Measurements from ENCODE around the gene MYL2. TPM values are rescaled to one million over a fixed set of nuclear protein-coding genes. Genes with fewer than 3 reads are reported as not detected.

Gene MYL2
- total RNA-seq, 4 donors from 2014 or later, result not detected

GRCh38 chr12:110874781-110875180 lies 45.6 kb downstream of the MYL2 start:
- TF ChIP-seq, protein P1, sequence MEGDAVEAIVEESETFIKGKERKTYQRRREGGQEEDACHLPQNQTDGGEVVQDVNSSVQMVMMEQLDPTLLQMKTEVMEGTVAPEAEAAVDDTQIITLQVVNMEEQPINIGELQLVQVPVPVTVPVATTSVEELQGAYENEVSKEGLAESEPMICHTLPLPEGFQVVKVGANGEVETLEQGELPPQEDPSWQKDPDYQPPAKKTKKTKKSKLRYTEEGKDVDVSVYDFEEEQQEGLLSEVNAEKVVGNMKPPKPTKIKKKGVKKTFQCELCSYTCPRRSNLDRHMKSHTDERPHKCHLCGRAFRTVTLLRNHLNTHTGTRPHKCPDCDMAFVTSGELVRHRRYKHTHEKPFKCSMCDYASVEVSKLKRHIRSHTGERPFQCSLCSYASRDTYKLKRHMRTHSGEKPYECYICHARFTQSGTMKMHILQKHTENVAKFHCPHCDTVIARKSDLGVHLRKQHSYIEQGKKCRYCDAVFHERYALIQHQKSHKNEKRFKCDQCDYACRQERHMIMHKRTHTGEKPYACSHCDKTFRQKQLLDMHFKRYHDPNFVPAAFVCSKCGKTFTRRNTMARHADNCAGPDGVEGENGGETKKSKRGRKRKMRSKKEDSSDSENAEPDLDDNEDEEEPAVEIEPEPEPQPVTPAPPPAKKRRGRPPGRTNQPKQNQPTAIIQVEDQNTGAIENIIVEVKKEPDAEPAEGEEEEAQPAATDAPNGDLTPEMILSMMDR (IDR thresholded peaks at IDR 0.05), result no peak
- no peak for ATAC-seq (ENCODE audit: low FRiP score)
- DNase-seq (ENCODE audit: low spot score), result no peak

GRCh38 chr12:110874351-110874750 lies 46.0 kb downstream of the MYL2 start:
- no peak for DNase-seq (ENCODE audit: low spot score)
- TF ChIP-seq, protein P1 (IDR thresholded peaks at IDR 0.05), result no peak
- no peak for ATAC-seq (ENCODE audit: low FRiP score)

DNA sequence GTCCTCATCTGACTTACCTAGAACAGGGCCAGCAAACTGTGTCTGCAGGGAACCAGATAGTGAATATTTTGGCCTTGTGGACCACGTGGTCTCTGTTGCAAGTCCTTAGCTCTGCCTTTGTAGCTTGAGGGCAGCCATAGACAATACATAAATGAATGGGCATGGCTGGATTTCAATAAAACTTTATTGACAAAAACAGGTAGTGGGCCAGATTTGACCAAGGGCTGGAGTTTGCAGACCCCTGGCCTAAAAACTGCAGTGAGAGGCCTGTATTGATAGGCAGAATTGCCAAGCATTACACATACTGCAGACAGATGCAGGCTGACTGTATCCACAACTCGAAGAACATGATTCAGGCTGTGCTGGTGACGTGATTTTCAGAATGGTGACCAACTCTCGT lies 48.3 kb downstream of the MYL2 start:
- no peak for ATAC-seq (ENCODE audit: low FRiP score)
- no peak for DNase-seq (ENCODE audit: low spot score)
- TF ChIP-seq, protein P1 (IDR thresholded peaks at IDR 0.05), result no peak

GRCh38 chr12:110869803-110870202 lies 50.6 kb downstream of the MYL2 start:
- DNase-seq (ENCODE audit: low spot score) (no peak), ATAC-seq (ENCODE audit: low FRiP score) (no peak)
- TF ChIP-seq, protein P1 (IDR thresholded peaks at IDR 0.05), result no peak

DNA sequence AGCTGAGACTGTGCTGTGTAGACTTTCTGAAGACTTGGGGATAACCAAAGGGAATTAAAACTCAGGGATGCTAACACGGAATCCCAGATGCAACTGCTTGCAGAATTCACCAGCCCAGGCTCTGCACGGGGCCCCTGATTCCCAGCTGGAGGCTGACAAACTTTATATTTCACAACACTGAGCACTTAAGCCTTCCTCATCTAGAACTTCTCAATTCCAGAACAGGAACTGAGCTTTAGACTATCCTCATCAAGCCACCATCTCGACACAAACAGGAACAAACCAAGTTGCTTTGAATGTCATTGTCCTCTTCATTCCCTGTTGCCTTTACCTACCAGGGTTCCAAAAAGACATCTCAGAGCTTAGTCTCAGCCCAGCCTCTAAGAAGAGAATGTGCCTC lies 51.4 kb downstream of the MYL2 start:
- ATAC-seq (ENCODE audit: low FRiP score) (no peak), DNase-seq (ENCODE audit: low spot score) (no peak)
- TF ChIP-seq, protein P1 (IDR thresholded peaks at IDR 0.05), result no peak

DNA sequence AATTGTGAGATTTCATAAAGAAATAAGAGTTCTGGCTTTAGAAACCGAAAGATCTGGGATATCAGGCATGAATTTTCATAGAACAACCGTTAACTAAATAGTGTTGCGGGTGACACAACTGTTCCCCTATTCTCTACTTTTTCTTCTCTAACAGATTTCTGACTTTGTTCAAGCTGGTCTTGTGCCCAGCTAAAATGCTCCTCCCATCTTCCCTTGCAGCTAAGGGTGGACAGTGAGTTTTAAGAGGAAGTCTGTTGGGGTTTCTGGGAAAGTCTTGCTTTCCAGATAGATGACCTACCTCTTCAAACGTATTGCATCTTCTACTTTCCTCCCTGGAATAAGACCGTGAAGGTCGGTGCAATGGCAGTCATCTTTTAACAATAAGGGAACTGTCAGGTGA lies 54.9 kb downstream of the MYL2 start:
- ATAC-seq (ENCODE audit: low FRiP score) (no peak), DNase-seq (ENCODE audit: low spot score) (no peak)
- TF ChIP-seq, protein P1 (IDR thresholded peaks at IDR 0.05), result no peak

- DNase-seq (ENCODE audit: low spot score) (no peak), ATAC-seq (ENCODE audit: low FRiP score) (no peak)
- TF ChIP-seq, protein P1 (IDR thresholded peaks at IDR 0.05), result no peak
Measured at GRCh38 chr12:110863161-110863560, 57.2 kb downstream of the MYL2 start.

All from omental fat pad (tissue), 4 donors.